Pancreas (tissue), 10 donors: ENCODE measurements around the gene OR10A2. TPM values are rescaled to one million over a fixed set of nuclear protein-coding genes. Genes with fewer than 3 reads are reported as not detected.
"Not testable (repeated sequence)": the region's sequence is repeated elsewhere in the genome, so short reads cannot be mapped to it uniquely, and the experiment has no call there.

Experiments
- ATAC-seq, 4 donors: fragments of 200-7000 bp; cut with Tn5 transposase; one replicate each; pipeline versions ENCODE4 v1.8.0 to v1.9.1; 2020; ENCODE audit warnings: mild to moderate bottlenecking in 4 of 4, moderate library complexity in 4 of 4
- DNase-seq, 6 donors: peaks; one replicate each; pipeline ENCODE4 v3.0.0-alpha.2; 2020
- FAIRE-seq: peaks from 2 replicates; lab custom pipeline; 2012; peaks lifted over from hg19 to GRCh38; lab: Jason Lieb, UNC
- H3K27ac ChIP-seq, 4 donors: fragments of 200-600 bp; sonication (generic); 1 replicate in 3 of 4; 2 replicates in 1 of 4; pipeline versions ENCODE4 v1.5.0 to v1.8.0; 2020
- H3K27me3 ChIP-seq, 4 donors: fragments of 200-600 bp; one replicate each; pipeline ENCODE4 v1.8.0; 2021
- H3K36me3 ChIP-seq, 3 donors: fragments of 200-600 bp; sonication (generic) in 1 of 3; one replicate each; pipeline versions ENCODE4 v1.5.0 to v1.8.0; 2020 to 2021
- H3K4me1 ChIP-seq, 3 donors: fragments of 200-600 bp; one replicate each; pipeline ENCODE4 v1.8.0; 2021
- H3K4me3 ChIP-seq, 4 donors: fragments of 200-600 bp; sonication (generic) in 2 of 4; one replicate each; pipeline versions ENCODE4 v1.5.0 to v1.8.0; 2020 to 2021
- H3K9me3 ChIP-seq, 4 donors: fragments of 200-600 bp; one replicate each; pipeline ENCODE4 v1.8.0; 2021
- CTCF ChIP-seq, 4 donors: fragments of 200-600 bp; sonication (generic) in 3 of 4; IDR thresholded peaks; one replicate each; pipeline versions ENCODE4 v1.5.0 to v1.8.0; 2021; ENCODE audit warnings: antibody characterized with exemption in 4 of 4
- WGBS, 2 donors: extraction: QIAGEN DNeasy Blood & Tissue Kit; methylation state at CpG; one replicate each; pipeline ENCODE4 v1.1.7; 2013; 5-methylcytosine and 5-hydroxymethylcytosine counted together
- intact Hi-C, 3 donors: fragments of 100-400 bp; cut with DNase I; formaldehyde crosslinking; loops; one replicate each; pipeline versions ENCODE4 v1.11.1 to v1.14.2; 2022
- polyA plus RNA-seq, 2 donors: library from polyadenylated mRNA; stranded (reverse); fragments of 200-250 nt; gene quantifications; one replicate each; pipeline ENCODE4 v1.2.3, GENCODE V29; 2013
- total RNA-seq, 6 donors: library from RNA; stranded (reverse); fragmentation: NEBNext Ultra II Directional in 4 of 6; extraction: Animal tissue kit (Norgen Biotek cat#: 25700) in 4 of 6; gene quantifications; one replicate each; pipeline versions ENCODE4 v1.2.1 to v1.2.4, GENCODE V29; 2021 to 2023
- donor health status: healthy with polysubstance abuse.
- donor health status: DM: no; HTN: no; CAD: no; lungs with moderate emphysema.
- donor health status: DM: no; HTN: no; CAD: no.
- donor health status: control.
- donor health status: control.
- donor health status: Bipolar disorder and iron deficiency.
- donor health status: DM: yes; HTN: yes; CAD: no.
- donor health status: DM: no; HTN: no; CAD: no.
- donor health status: DM: no; HTN: no; CAD: no.
- donor health status: DM: yes; HTN: yes; CAD: no.

OR10A2 gene
- total and polyA plus RNA-seq, 8 donors = not detected

- ATAC-seq = no peak
- FAIRE-seq = no peak
- no peaks in the 10 kb centered on the region for H3K4me1 ChIP-seq
- H3K27me3 ChIP-seq = no peaks in the 10 kb centered on the region
- TF ChIP-seq CTCF (IDR thresholded peaks at IDR 0.05) = no peak
- H3K4me3 ChIP-seq = no peak overlapping the region
- no peaks in the 10 kb centered on the region for H3K36me3 ChIP-seq
- intact Hi-C loops = no loop called here
- 53 to 56% methylated on average over 2 of the region's 2 CpGs for WGBS, 2 donors
- H3K9me3 ChIP-seq = no peaks in the 10 kb centered on the region
- no peak overlapping the region for H3K27ac ChIP-seq
- DNase-seq = no peak
These were observed 37.6 kb downstream of the OR10A2 start for GRCh38 chr11:6900327-6900999.

GRCh38 chr11:6904804-6905203 is 41.9 kb downstream of the OR10A2 start:
- H3K9me3 ChIP-seq, ATAC-seq, intact Hi-C loops, H3K27ac ChIP-seq, H3K36me3 ChIP-seq, H3K4me3 ChIP-seq, H3K4me1 ChIP-seq, H3K27me3 ChIP-seq, FAIRE-seq: not testable (repeated sequence)
- peak in 1 of 6 donors; percentile 35 for DNase-seq
- 73 to 75% methylated on average over 13 of the region's 13 CpGs for WGBS, 2 donors

GRCh38 chr11:6911378-6911777 is 48.5 kb downstream of the OR10A2 start:
- no peaks in the 10 kb centered on the region for H3K4me1 ChIP-seq
- H3K27me3 ChIP-seq = no peaks in the 10 kb centered on the region
- WGBS, 2 donors = 83 to 84% methylated on average over 3 of the region's 3 CpGs
- no peaks in the 10 kb centered on the region for H3K36me3 ChIP-seq
- TF ChIP-seq CTCF (IDR thresholded peaks at IDR 0.05) = no peak
- no peak overlapping the region for H3K27ac ChIP-seq
- H3K4me3 ChIP-seq = no peak overlapping the region
- ATAC-seq = no peak
- intact Hi-C loops = no loop called here
- no peak for FAIRE-seq
- no peaks in the 10 kb centered on the region for H3K9me3 ChIP-seq
- no peak for DNase-seq

- Histone ChIP-seq H3K4me1 (no peaks in the 10 kb centered on the region), H3K27ac (no peak overlapping the region), H3K36me3 (no peaks in the 10 kb centered on the region), H3K4me3 (no peak overlapping the region), H3K9me3 (no peaks in the 10 kb centered on the region), H3K27me3 (no peaks in the 10 kb centered on the region)
- DNase-seq (peak in 3 of 6 donors; percentile 12 to 38 (median 23)), ATAC-seq (peak; percentile 20 to 70 (median 38)), FAIRE-seq (no peak)
- 37 to 39% methylated on average over 3 of the region's 3 CpGs for whole genome bisulfite sequencing, 2 donors
- intact Hi-C loops = no loop called here
- TF ChIP-seq CTCF (IDR thresholded peaks at IDR 0.05) = no peak
These were observed 49.1 kb downstream of the OR10A2 start for GRCh38 chr11:6911948-6912347.

- H3K9me3 ChIP-seq = no peaks in the 10 kb centered on the region
- H3K27ac ChIP-seq = no peak overlapping the region
- H3K4me1 ChIP-seq = no peaks in the 10 kb centered on the region
- intact Hi-C loops = no loop called here
- no peak for FAIRE-seq
- ATAC-seq = no peak
- H3K4me3 ChIP-seq = no peak overlapping the region
- WGBS, 2 donors = 31 to 44% methylated on average over 2 of the region's 2 CpGs
- no peak for TF ChIP-seq CTCF (IDR thresholded peaks at IDR 0.05)
- H3K27me3 ChIP-seq = no peaks in the 10 kb centered on the region
- no peaks in the 10 kb centered on the region for H3K36me3 ChIP-seq
- no peak for DNase-seq
These were observed 56.8 kb downstream of the OR10A2 start for GRCh38 chr11:6919698-6920097.
